ENCODE data around the gene SCG3. TPM values are rescaled to one million over a fixed set of nuclear protein-coding genes. Genes with fewer than 3 reads are reported as not detected.

SCG3 gene
- total RNA-seq, 1 donor from 2014 or later: 13.0 TPM

GRCh38 chr15:51724199-51724598 is 42.9 kb downstream of the SCG3 start:
- peaks cover 9% of the 10 kb centered on the region for H3K4me1 Mint-ChIP-seq (ENCODE audit: unreplicated experiment)
- peaks cover 4% of the 10 kb centered on the region for H3K27me3 Mint-ChIP-seq

GRCh38 chr15:51724673-51725072 is 43.4 kb downstream of the SCG3 start:
- TF ChIP-seq CTCF (conservative IDR thresholded peaks at IDR 0.05): no peak
- Mint-ChIP-seq H3K9me3 (no peaks in the 10 kb centered on the region), H3K4me1 (ENCODE audit: unreplicated experiment) (peaks cover 9% of the 10 kb centered on the region), H3K27ac (peak overlapping the region; percentile 55), H3K27me3 (peaks cover 4% of the 10 kb centered on the region), H3K36me3 (no peaks in the 10 kb centered on the region), H3K4me3 (no peak overlapping the region)
- no peak for DNase-seq (ENCODE audit: extremely low spot score, unreplicated experiment)

More at GRCh38 chr15:51724199-51724598, 42.9 kb downstream of the SCG3 start:
- H3K9me3 Mint-ChIP-seq: no peaks in the 10 kb centered on the region
- no peak for DNase-seq (ENCODE audit: extremely low spot score, unreplicated experiment)
- no peak overlapping the region for H3K27ac Mint-ChIP-seq
- H3K36me3 Mint-ChIP-seq: no peaks in the 10 kb centered on the region
- no peak for TF ChIP-seq CTCF (conservative IDR thresholded peaks at IDR 0.05)
- H3K4me3 Mint-ChIP-seq: no peak overlapping the region

- Mint-ChIP-seq H3K9me3 (no peaks in the 10 kb centered on the region), H3K27me3 (peaks cover 4% of the 10 kb centered on the region), H3K27ac (peak overlapping the region; percentile 73), H3K36me3 (no peaks in the 10 kb centered on the region), H3K4me1 (ENCODE audit: unreplicated experiment) (peaks cover 9% of the 10 kb centered on the region), H3K4me3 (peak overlapping the region; percentile 40)
- no peak for DNase-seq (ENCODE audit: extremely low spot score, unreplicated experiment)
- no peak for TF ChIP-seq CTCF (conservative IDR thresholded peaks at IDR 0.05)
These were observed 45.2 kb downstream of the SCG3 start for GRCh38 chr15:51726302-51727073.

- no peak overlapping the region for H3K27ac Mint-ChIP-seq
These were observed 46.0 kb downstream of the SCG3 start for GRCh38 chr15:51727141-51727897.

More at GRCh38 chr15:51727141-51727897, 46.0 kb downstream of the SCG3 start:
- H3K36me3 Mint-ChIP-seq: no peaks in the 10 kb centered on the region
- H3K9me3 Mint-ChIP-seq: no peaks in the 10 kb centered on the region
- H3K4me1 Mint-ChIP-seq (ENCODE audit: unreplicated experiment): peaks cover 9% of the 10 kb centered on the region
- peaks cover 4% of the 10 kb centered on the region for H3K27me3 Mint-ChIP-seq
- DNase-seq (ENCODE audit: extremely low spot score, unreplicated experiment): no peak
- no peak overlapping the region for H3K4me3 Mint-ChIP-seq
- TF ChIP-seq CTCF (conservative IDR thresholded peaks at IDR 0.05): no peak
